Hepatocyte (in vitro differentiated cells): ENCODE measurements around the gene TTC12.

Experiments
- EZH2phosphoT487 ChIP-seq: fragments of 200-600 bp; sonication (generic); IDR thresholded peaks from one replicate; pipeline ENCODE4 v1.6.1; 2018; ENCODE audit warnings: antibody characterized with exemption, mild to moderate bottlenecking, low read depth, moderate library complexity; ENCODE audit not compliant: unreplicated experiment, severe bottlenecking
- TF ChIP-seq, protein P1 (sequence below): fragments of 200-600 bp; sonication (generic); IDR thresholded peaks from 2 replicates; pipeline ENCODE4 v1.5.1; 2016; ENCODE audit warnings: antibody characterized with exemption, mild to moderate bottlenecking; ENCODE audit not compliant: poor library complexity

DNA sequence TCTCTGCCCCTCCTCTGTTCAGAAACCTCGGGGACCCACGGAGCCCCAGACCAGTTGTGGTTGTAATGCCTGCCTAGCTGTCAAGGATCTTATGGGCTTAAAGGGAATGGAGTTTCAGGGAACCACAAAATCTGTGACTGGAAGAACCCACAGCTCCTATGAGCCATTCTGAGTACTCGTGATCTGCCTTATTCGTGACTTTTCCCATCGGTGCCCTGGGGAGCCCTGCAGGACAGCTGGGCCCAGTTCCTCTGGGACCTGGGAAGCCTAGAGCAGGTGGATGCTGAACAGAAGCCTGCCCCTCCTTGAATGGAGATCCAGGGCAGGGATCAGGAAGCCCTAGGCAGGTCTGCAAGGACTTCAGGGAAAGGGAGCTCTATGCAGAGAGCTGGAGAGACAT lies 42.1 kb upstream of the TTC12 start:
- TF ChIP-seq, protein P1, sequence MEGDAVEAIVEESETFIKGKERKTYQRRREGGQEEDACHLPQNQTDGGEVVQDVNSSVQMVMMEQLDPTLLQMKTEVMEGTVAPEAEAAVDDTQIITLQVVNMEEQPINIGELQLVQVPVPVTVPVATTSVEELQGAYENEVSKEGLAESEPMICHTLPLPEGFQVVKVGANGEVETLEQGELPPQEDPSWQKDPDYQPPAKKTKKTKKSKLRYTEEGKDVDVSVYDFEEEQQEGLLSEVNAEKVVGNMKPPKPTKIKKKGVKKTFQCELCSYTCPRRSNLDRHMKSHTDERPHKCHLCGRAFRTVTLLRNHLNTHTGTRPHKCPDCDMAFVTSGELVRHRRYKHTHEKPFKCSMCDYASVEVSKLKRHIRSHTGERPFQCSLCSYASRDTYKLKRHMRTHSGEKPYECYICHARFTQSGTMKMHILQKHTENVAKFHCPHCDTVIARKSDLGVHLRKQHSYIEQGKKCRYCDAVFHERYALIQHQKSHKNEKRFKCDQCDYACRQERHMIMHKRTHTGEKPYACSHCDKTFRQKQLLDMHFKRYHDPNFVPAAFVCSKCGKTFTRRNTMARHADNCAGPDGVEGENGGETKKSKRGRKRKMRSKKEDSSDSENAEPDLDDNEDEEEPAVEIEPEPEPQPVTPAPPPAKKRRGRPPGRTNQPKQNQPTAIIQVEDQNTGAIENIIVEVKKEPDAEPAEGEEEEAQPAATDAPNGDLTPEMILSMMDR: no peak
- TF ChIP-seq EZH2phosphoT487: no peak
